HepG2 (cell line): ENCODE measurements around the gene PRKAR2B.

Source experiments
- ATF5 ChIP-seq: sonication (generic); formaldehyde crosslinking; IDR thresholded peaks from 2 replicates; pipeline ENCODE4 v1.4.0; 2020; ENCODE audit warnings: mild to moderate bottlenecking, low read depth, missing genetic modification reagents
- CCAR2 ChIP-seq: fragments of 200-400 bp; formaldehyde crosslinking; optimal IDR thresholded peaks from 2 replicates; pipeline ENCODE3; 2018; ENCODE audit warnings: low read depth, mild to moderate bottlenecking, low read length, moderate library complexity
- CTCF ChIP-seq: sonication (generic); formaldehyde crosslinking; IDR thresholded peaks from 2 replicates; pipeline ENCODE4 v1.5.0; 2020; ENCODE audit warnings: mild to moderate bottlenecking, missing genetic modification reagents, moderate library complexity
- EZH2 ChIP-seq: conservative IDR thresholded peaks from 2 replicates; pipeline ENCODE4 v1.6.1; 2012; ENCODE audit warnings: mild to moderate bottlenecking, low read depth, low read length, moderate library complexity
- FIP1L1 ChIP-seq: fragments of 200-400 bp; formaldehyde crosslinking; IDR thresholded peaks from 2 replicates; pipeline ENCODE4 v1.6.1; 2018; ENCODE audit warnings: low read depth, mild to moderate bottlenecking, low read length, moderate library complexity, borderline replicate concordance; ENCODE audit not compliant: insufficient read depth
- ZBTB21 ChIP-seq: sonication (generic); formaldehyde crosslinking; IDR thresholded peaks from 2 replicates; pipeline ENCODE4 v1.4.0; 2020; ENCODE audit warnings: missing genetic modification reagents

DNA sequence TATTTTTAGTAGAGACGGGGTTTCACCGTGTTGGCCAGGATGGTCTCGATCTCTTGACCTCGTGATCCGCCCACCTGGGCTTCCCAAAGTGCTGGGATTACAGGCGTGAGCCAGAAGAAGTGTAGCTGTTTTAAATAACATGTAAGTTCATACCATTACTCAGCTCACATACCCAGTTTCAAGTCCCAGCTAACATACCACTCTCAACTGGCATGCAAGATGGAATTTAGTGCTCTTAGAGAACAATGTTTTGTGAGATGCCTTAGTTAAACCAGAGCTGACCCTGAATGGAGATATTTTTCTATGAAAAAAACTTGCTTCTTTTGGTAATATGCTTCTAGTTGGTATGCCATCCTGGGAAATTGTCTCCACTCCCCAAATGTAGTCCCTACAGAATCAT is 161.6 kb downstream of the PRKAR2B start:
- TF ChIP-seq CCAR2 (no peak), ATF5 (CRISPR knock-in tag) (no peak), EZH2 (no peak), FIP1L1 (no peak), ZBTB21 (no peak), CTCF (CRISPR knock-in tag) (no peak)
